Mammary epithelial cell (primary cell): ENCODE measurements around the gene LMO7.

Experiments
- EZH2 ChIP-seq: IDR thresholded peaks from 2 replicates; pipeline ENCODE4 v1.6.1; 2012; ENCODE audit warnings: low read length, inconsistent platforms, borderline replicate concordance
- TF ChIP-seq, protein P1 (sequence below), 2 donors: IDR thresholded peaks in 1 of 2; conservative IDR thresholded peaks in 1 of 2; 2 replicates each; pipeline ENCODE4 v1.5.1; 2011 to 2012; ENCODE audit warnings: inconsistent platforms in 2 of 2, low read length in 2 of 2, mild to moderate bottlenecking in 2 of 2, control low read depth in 1 of 2, low read depth in 1 of 2; ENCODE audit not compliant: insufficient read depth in 1 of 2; ENCODE audit errors: extremely low read depth in 1 of 2

DNA sequence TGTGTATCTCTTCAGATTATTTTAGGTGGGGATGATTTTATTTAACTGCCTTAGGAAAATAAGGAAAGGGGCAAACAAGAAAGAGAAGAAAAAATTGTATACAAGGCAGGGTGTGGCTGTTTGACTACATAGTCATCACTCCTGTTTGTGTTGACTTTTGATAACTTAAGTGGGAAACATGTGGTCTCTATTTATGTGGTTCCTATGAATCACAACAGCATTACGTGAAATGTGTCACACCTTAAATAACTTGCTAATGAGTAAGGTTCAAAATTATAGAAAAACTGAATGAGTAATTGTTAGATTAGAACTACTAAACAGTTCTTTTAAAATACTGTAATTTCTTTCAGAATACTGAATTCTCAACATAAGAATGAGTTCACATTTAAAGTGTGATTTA lies 69.3 kb downstream of the LMO7 start:
- TF ChIP-seq, protein P1, sequence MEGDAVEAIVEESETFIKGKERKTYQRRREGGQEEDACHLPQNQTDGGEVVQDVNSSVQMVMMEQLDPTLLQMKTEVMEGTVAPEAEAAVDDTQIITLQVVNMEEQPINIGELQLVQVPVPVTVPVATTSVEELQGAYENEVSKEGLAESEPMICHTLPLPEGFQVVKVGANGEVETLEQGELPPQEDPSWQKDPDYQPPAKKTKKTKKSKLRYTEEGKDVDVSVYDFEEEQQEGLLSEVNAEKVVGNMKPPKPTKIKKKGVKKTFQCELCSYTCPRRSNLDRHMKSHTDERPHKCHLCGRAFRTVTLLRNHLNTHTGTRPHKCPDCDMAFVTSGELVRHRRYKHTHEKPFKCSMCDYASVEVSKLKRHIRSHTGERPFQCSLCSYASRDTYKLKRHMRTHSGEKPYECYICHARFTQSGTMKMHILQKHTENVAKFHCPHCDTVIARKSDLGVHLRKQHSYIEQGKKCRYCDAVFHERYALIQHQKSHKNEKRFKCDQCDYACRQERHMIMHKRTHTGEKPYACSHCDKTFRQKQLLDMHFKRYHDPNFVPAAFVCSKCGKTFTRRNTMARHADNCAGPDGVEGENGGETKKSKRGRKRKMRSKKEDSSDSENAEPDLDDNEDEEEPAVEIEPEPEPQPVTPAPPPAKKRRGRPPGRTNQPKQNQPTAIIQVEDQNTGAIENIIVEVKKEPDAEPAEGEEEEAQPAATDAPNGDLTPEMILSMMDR (conservative IDR thresholded peaks at IDR 0.05 in 1 of 2, IDR thresholded peaks at IDR 0.05 in 1 of 2; ENCODE audit: extremely low read depth in 1 of 2, insufficient read depth in 1 of 2, low read depth in 1 of 2, low read length in 2 of 2), result no peak
- no peak for TF ChIP-seq EZH2
